Measurements from ENCODE around the gene SULT1A1.
"Not testable (repeated sequence)": the region's sequence is repeated elsewhere in the genome, so short reads cannot be mapped to it uniquely, and the experiment has no call there.

SULT1A1 gene

GRCh38 chr16:28609631-28610594, at the start of gene SULT1A1:
Gene SULT1A1, minus strand, starts transcription at chr16:28610044. Its CDS starts 1,189 bp downstream, at chr16:28608855.
- DNase-seq (ENCODE audit: low read depth), result no peak
- TF ChIP-seq CTCF (conservative IDR thresholded peaks at IDR 0.05; ENCODE audit: low read depth, low read length), result no peak
- no peak within 1 kb of the TSS for H3K4me3 ChIP-seq (ENCODE audit: low read length)

- not testable (repeated sequence) for DNase-seq (ENCODE audit: low read depth); H3K4me3 ChIP-seq (ENCODE audit: low read length)
These were observed 30.1 kb upstream of the SULT1A1 start for GRCh38 chr16:28639959-28640358.

- DNase-seq (ENCODE audit: low read depth); H3K4me3 ChIP-seq (ENCODE audit: low read length): not testable (repeated sequence)
These were observed 28.5 kb upstream of the SULT1A1 start for GRCh38 chr16:28638359-28638758.

- DNase-seq (ENCODE audit: low read depth); H3K4me3 ChIP-seq (ENCODE audit: low read length): not testable (repeated sequence)
These were observed 27.9 kb upstream of the SULT1A1 start, which contains the start of gene NPIPB8 for GRCh38 chr16:28637765-28638164. Gene NPIPB8, plus strand, starts transcription at chr16:28638065. Its CDS starts 296 bp downstream, at chr16:28638361.

GRCh38 chr16:28636093-28636823, 26.4 kb upstream of the SULT1A1 start:
- H3K4me3 ChIP-seq (ENCODE audit: low read length), result not testable (repeated sequence)
- peak; percentile 72 for DNase-seq (ENCODE audit: low read depth)

GRCh38 chr16:28630905-28631304, 21.1 kb upstream of the SULT1A1 start:
- not testable (repeated sequence) for DNase-seq (ENCODE audit: low read depth)

GRCh38 chr16:28623172-28623711, 13.4 kb upstream of the SULT1A1 start:
- H3K4me3 ChIP-seq (ENCODE audit: low read length), result peak overlapping the region; percentile 43
- no peak for TF ChIP-seq CTCF (conservative IDR thresholded peaks at IDR 0.05; ENCODE audit: low read depth, low read length)
- DNase-seq (ENCODE audit: low read depth), result no peak

More at GRCh38 chr16:28630905-28631304, 21.1 kb upstream of the SULT1A1 start:
- not testable (repeated sequence) for H3K4me3 ChIP-seq (ENCODE audit: low read length)

- peak overlapping the region; percentile 43 for H3K4me3 ChIP-seq (ENCODE audit: low read length)
- DNase-seq (ENCODE audit: low read depth), result not testable (repeated sequence)
These were observed 12.8 kb upstream of the SULT1A1 start for GRCh38 chr16:28622532-28623171.

- no peak overlapping the region for H3K4me3 ChIP-seq (ENCODE audit: low read length)
- TF ChIP-seq CTCF (conservative IDR thresholded peaks at IDR 0.05; ENCODE audit: low read depth, low read length), result no peak
- DNase-seq (ENCODE audit: low read depth), result no peak
These were observed 11.8 kb upstream of the SULT1A1 start for GRCh38 chr16:28621481-28622155.

- H3K4me3 ChIP-seq (ENCODE audit: low read length); DNase-seq (ENCODE audit: low read depth): not testable (repeated sequence)
These were observed 10.5 kb upstream of the SULT1A1 start for GRCh38 chr16:28620316-28620715.

Data from retinal pigment epithelial cell (primary cell).